ENCODE data around the gene VAC14.

Gene VAC14

DNA sequence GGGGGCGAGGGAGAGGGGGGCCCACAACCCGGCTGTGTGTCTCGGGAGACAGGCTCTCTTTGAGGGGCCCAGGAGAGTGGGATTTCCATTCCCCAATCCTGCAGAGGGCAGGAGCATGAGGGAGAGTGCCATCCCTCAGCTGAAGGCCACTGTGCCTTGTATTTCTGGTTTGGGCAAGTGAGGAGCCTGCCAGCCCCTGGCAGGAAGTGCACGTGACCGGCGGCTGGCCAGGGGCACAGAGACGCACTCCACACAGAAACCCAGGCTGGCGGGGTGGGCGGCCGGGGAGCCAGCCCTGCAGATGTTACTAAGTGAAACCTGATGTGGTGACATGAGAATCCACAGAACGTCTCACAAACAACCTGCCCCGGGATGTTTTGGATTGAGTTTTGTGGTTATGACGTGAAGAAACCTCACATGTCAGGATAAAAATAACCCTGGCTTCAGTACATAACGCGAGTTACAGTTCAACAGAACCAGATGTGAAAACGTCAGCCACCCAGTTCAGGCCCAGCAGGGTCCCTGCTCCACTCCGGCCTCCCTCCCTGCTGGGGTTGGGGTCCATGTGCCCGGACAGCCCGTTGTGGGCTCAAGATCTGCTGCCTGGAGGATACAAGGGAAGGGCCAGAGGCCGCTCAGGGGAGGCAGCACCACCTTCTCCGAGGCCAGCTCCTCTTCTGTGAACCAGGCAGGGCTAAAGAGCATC lies 63.4 kb downstream of the VAC14 start:
- in situ Hi-C loops (cut with MboI; ENCODE audit: low pct_unique_long_range_greater_than_20kb, low sequenced_read_pairs, unreplicated experiment): no loop called here
- peak; percentile 93 for DNase-seq (ENCODE audit: low spot score)
- TF ChIP-seq, protein P1, sequence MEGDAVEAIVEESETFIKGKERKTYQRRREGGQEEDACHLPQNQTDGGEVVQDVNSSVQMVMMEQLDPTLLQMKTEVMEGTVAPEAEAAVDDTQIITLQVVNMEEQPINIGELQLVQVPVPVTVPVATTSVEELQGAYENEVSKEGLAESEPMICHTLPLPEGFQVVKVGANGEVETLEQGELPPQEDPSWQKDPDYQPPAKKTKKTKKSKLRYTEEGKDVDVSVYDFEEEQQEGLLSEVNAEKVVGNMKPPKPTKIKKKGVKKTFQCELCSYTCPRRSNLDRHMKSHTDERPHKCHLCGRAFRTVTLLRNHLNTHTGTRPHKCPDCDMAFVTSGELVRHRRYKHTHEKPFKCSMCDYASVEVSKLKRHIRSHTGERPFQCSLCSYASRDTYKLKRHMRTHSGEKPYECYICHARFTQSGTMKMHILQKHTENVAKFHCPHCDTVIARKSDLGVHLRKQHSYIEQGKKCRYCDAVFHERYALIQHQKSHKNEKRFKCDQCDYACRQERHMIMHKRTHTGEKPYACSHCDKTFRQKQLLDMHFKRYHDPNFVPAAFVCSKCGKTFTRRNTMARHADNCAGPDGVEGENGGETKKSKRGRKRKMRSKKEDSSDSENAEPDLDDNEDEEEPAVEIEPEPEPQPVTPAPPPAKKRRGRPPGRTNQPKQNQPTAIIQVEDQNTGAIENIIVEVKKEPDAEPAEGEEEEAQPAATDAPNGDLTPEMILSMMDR (IDR thresholded peaks at IDR 0.05; ENCODE audit: extremely low read depth, insufficient read depth, missing control alignments): no peak

DNA sequence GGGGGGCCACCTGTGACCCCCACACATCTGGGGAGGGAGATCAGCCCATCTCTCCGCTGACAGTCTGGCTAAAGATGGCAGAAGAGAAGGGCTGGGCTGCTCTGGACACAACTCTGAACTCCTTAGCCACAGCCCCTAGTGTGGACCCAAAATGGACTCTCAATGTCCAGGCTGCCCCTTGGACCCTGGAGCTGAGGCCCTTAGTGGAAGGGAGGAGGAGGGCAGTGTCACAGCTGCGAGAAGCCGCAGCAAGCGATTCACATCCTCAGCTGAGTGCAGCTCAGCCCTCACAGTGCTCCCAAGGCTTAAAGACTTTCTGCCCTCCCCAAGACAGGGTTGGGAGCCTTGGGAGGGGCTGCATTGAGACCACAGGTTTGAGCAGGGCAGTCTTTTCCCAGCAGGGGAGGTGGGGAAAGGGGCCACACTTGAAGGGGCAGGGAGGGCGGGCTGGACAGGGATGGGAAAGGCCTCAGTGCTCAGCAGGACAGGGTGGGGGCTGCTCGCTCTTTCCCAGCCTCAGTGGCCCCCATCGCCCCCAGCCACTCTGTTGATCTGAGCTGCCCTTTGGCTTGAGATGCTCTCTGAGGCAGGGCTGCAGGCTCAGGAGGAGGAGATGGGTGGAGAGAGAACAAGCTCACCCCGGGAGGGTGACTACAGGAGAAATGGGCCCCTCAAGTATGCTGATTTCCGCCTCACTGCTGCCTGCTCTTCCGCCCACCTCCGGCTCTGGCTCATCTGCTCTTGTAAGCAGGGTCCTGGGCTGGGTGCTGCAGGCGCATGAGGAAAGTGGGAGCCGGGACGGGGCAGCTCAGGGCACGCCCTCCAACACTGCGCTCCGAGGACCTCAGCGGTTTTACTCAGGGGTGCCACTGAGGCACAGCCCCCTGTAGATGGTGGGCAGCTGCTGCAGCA lies 64.2 kb downstream of the VAC14 start:
- in situ Hi-C loops (cut with MboI; ENCODE audit: low pct_unique_long_range_greater_than_20kb, low sequenced_read_pairs, unreplicated experiment): no loop called here
- no peak for DNase-seq (ENCODE audit: low spot score)
- TF ChIP-seq, protein P1 (IDR thresholded peaks at IDR 0.05; ENCODE audit: extremely low read depth, insufficient read depth, missing control alignments): no peak

DNA sequence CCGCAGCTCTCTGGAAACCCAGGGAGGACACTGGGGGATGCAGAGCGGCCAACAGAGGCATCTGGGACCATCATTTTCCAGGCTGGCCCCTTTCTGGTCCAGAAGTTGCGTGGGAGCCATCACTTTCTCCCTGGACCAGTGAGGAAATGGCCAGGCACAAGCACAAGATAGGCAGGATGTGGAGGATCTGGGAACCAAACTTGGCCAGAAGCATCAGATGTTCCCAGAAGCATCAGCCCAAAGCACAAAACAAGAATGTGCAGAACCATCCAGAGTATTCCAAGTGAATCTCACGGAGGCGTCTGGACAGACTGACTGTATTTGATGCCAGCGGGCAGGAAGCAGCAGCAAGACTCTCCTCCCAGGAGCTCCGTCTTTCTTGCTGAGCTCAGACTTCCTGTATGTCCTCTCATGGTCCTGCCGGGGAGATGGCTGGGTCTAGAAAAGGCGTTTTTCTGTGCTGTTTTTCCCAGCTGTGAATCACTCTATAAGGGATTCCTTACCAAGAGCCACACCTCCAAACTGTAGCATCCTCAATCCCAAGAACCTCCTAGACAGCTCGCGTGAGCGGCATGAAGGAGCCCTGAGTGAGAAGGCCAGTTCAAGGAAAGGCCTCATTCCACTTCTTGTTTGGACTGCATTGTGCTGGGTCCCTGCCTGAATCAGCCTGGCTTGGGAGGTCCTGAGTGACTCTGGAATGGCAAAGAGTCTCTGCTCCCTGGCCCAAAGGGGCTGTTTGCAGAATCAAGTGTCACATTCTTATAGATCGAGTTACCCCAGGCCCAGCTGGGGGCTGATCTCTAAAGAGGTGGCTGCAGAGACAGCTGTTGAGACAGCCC lies 65.6 kb downstream of the VAC14 start:
- no peak for DNase-seq (ENCODE audit: low spot score)
- in situ Hi-C loops (cut with MboI; ENCODE audit: low pct_unique_long_range_greater_than_20kb, low sequenced_read_pairs, unreplicated experiment): no loop called here
- TF ChIP-seq, protein P1 (IDR thresholded peaks at IDR 0.05; ENCODE audit: extremely low read depth, insufficient read depth, missing control alignments): no peak

DNA sequence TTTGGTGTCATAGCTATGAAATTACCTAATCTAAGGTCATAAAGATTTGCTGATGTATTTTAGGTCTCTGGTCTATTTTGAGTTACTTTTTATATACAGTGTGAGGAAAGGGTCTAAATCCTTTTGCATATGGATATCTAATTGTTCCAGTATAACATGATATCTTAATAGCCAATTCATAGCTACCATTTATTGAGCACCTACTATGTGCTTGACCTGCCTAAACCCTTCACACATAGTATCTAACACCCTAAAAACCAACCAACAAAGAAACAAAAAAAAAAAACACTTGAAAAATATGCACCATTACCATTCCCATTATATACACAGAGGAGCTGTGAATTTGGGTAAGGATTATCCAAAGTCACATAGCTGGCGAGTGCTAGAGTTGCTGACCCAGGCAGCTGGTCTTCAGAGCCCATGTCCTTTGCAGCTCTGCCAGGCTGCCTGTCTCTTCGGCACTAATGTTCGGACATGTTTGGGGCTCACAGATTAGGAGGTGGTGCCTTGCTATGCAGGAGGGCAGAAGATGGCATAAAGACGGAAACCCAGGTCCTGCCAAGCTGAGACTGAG lies 66.3 kb downstream of the VAC14 start:
- DNase-seq (ENCODE audit: low spot score): no peak
- in situ Hi-C loops (cut with MboI; ENCODE audit: low pct_unique_long_range_greater_than_20kb, low sequenced_read_pairs, unreplicated experiment): no loop called here
- TF ChIP-seq, protein P1 (IDR thresholded peaks at IDR 0.05; ENCODE audit: extremely low read depth, insufficient read depth, missing control alignments): no peak

DNA sequence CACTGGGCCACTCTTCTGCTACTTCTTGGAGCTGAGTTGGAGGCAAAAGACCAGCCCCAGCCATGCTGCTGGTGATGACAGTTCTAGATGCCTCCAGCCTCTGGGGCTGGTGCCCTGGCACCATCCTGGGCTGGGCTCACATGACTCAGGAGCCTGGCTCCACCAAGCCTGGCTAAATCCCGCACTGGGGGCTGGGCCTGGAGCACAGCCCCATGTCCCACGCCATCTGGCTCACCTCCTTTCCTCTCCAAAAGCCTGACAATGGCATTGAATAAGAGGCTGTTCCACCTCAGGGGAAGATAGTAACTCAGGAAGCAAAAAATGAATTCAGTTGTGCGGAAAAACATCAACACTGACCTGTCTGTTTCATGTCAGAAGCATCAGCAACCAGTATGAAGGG lies 70.0 kb downstream of the VAC14 start:
- DNase-seq (ENCODE audit: low spot score): no peak
- TF ChIP-seq, protein P1 (IDR thresholded peaks at IDR 0.05; ENCODE audit: extremely low read depth, insufficient read depth, missing control alignments): no peak
- in situ Hi-C loops (cut with MboI; ENCODE audit: low pct_unique_long_range_greater_than_20kb, low sequenced_read_pairs, unreplicated experiment): no loop called here

DNA sequence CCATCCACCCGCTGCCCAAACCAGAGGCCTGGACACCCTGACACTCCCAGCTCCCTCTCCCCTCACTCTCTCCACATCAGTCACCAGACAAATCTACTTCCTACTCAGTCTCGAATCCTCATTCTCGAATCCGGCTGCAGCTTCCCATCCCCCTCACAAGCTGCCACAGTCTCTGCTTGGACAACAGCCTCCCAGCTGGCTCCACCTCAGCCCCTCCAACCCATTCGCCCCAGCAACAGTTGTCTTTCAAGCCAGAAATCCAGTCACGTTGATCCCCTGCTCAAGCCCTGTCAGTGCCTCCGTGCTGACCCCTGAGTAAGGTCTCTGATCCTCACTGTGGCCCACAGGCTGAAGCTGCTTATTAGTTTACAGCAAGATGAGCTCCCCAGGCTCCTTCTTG lies 70.9 kb downstream of the VAC14 start:
- in situ Hi-C loops (cut with MboI; ENCODE audit: low pct_unique_long_range_greater_than_20kb, low sequenced_read_pairs, unreplicated experiment): no loop called here
- DNase-seq (ENCODE audit: low spot score): no peak
- TF ChIP-seq, protein P1 (IDR thresholded peaks at IDR 0.05; ENCODE audit: extremely low read depth, insufficient read depth, missing control alignments): no peak
